ENCODE data around the gene RRAGC.

Gene RRAGC

DNA sequence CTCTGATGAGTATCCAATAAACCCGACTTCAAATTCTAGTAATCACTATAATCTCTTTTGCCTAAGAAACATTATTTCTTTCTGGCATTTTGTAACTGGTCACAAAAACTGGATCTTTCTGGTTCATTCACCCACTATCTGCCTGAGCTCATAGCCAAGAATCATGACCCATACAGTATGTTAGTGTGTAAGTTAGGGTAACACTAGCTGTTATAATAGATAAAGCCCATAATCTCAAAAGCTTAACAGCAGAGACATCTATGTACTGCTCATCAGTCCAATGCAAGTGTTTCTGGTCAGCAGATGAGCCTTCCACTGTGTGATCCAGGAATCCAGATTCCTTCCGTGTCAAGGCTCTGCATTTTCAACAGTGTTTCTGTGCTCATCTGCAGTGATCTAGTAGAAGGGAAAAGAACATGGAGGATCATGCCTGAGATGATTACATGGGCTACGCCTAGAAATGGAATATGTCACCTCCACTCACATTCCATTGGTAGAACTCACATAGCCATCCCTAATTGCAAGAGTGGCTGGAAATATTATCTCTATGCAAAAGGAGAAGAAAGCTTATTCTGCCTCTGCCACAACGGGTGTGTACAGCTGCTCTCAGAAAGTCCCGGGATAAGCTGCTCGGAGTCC is 27.7 kb downstream of the RRAGC start:
- Histone ChIP-seq H3K36me3 (ENCODE audit: insufficient read depth, low read length) (no peaks in the 10 kb centered on the region), H3F3A (ENCODE audit: low read depth) (no peaks in the 10 kb centered on the region), H3K4me3 (ENCODE audit: low read length, poor library complexity, severe bottlenecking) (no peak overlapping the region), H3K9me2 (replicated peaks; ENCODE audit: low read depth, low read length) (no peaks in the 10 kb centered on the region), H3K4me1 (ENCODE audit: insufficient read depth, low read length, poor library complexity, severe bottlenecking) (no peaks in the 10 kb centered on the region), H3K79me2 (ENCODE audit: insufficient read depth, low read length) (no peaks in the 10 kb centered on the region), H2AFZ (ENCODE audit: low read length) (no peak overlapping the region), H3K9ac (ENCODE audit: low read depth, low read length, poor library complexity, severe bottlenecking) (no peak overlapping the region), H3K9me3 (ENCODE audit: insufficient read depth, low read depth, low read length) (no peaks in the 10 kb centered on the region), H3K4me2 (ENCODE audit: low read depth, low read length, poor library complexity, severe bottlenecking) (no peak overlapping the region), H4K20me1 (ENCODE audit: insufficient read depth, low read length, poor library complexity, severe bottlenecking) (no peaks in the 10 kb centered on the region), H3K27me3 (ENCODE audit: insufficient read depth, low read length, poor library complexity, severe bottlenecking) (no peaks in the 10 kb centered on the region)
- TF ChIP-seq EZH2phosphoT487 (IDR thresholded peaks at IDR 0.05; ENCODE audit: borderline replicate concordance): no peak
- TF ChIP-seq, protein P1, sequence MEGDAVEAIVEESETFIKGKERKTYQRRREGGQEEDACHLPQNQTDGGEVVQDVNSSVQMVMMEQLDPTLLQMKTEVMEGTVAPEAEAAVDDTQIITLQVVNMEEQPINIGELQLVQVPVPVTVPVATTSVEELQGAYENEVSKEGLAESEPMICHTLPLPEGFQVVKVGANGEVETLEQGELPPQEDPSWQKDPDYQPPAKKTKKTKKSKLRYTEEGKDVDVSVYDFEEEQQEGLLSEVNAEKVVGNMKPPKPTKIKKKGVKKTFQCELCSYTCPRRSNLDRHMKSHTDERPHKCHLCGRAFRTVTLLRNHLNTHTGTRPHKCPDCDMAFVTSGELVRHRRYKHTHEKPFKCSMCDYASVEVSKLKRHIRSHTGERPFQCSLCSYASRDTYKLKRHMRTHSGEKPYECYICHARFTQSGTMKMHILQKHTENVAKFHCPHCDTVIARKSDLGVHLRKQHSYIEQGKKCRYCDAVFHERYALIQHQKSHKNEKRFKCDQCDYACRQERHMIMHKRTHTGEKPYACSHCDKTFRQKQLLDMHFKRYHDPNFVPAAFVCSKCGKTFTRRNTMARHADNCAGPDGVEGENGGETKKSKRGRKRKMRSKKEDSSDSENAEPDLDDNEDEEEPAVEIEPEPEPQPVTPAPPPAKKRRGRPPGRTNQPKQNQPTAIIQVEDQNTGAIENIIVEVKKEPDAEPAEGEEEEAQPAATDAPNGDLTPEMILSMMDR (conservative IDR thresholded peaks at IDR 0.05; ENCODE audit: low read length): no peak

DNA sequence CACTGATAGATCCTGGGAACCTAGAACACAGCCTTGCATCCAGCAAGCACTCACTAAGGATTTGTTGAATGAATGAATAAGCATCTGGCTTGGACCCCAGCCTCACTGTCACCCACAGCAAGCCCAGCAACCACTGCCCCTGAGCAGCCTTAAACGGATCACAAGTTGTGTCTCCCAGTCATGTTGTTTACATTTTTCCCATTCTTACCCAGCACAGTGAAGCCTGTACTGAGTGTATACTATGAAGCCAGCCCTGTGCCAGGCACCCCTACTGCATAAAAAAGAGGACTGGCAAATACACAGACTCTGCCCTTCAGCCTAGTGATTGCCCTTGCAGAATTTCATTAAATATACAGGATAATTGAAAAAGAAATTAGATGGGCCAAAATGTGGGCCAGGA is 30.2 kb downstream of the RRAGC start:
- H3K9me3 ChIP-seq (ENCODE audit: insufficient read depth, low read depth, low read length): no peaks in the 10 kb centered on the region
- no peak overlapping the region for H3K4me3 ChIP-seq (ENCODE audit: low read length, poor library complexity, severe bottlenecking)
- H3K4me2 ChIP-seq (ENCODE audit: low read depth, low read length, poor library complexity, severe bottlenecking): no peak overlapping the region
- H3K9me2 ChIP-seq (replicated peaks; ENCODE audit: low read depth, low read length): no peaks in the 10 kb centered on the region
- no peaks in the 10 kb centered on the region for H3K36me3 ChIP-seq (ENCODE audit: insufficient read depth, low read length)
- H4K20me1 ChIP-seq (ENCODE audit: insufficient read depth, low read length, poor library complexity, severe bottlenecking): no peaks in the 10 kb centered on the region
- H3K9ac ChIP-seq (ENCODE audit: low read depth, low read length, poor library complexity, severe bottlenecking): no peak overlapping the region
- no peaks in the 10 kb centered on the region for H3K27me3 ChIP-seq (ENCODE audit: insufficient read depth, low read length, poor library complexity, severe bottlenecking)
- TF ChIP-seq EZH2phosphoT487 (IDR thresholded peaks at IDR 0.05; ENCODE audit: borderline replicate concordance): no peak
- TF ChIP-seq, protein P1 (conservative IDR thresholded peaks at IDR 0.05; ENCODE audit: low read length): no peak
- H3F3A ChIP-seq (ENCODE audit: low read depth): no peaks in the 10 kb centered on the region
- H3K4me1 ChIP-seq (ENCODE audit: insufficient read depth, low read length, poor library complexity, severe bottlenecking): no peaks in the 10 kb centered on the region
- no peaks in the 10 kb centered on the region for H3K79me2 ChIP-seq (ENCODE audit: insufficient read depth, low read length)
- no peak overlapping the region for H2AFZ ChIP-seq (ENCODE audit: low read length)

DNA sequence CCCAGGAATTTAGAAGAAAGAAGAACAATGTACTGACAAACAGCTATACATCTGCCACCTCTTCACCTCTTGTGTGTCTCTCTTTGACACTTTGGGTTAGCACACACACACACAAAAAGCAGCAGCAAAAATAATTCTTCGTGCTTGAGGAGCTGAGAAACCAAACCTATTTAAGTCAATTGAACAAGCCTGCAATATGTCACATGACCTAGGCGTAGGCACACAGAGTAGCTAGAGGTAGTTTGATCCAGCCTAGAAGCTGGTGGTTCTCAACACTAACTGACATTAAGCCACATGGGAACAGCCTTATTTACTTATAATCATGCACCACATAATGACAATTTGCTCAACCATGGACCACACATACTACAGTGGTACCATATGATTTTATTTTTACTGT is 32.3 kb downstream of the RRAGC start:
- H3K9ac ChIP-seq (ENCODE audit: low read depth, low read length, poor library complexity, severe bottlenecking): no peak overlapping the region
- H3K9me2 ChIP-seq (replicated peaks; ENCODE audit: low read depth, low read length): no peaks in the 10 kb centered on the region
- H3K4me1 ChIP-seq (ENCODE audit: insufficient read depth, low read length, poor library complexity, severe bottlenecking): no peaks in the 10 kb centered on the region
- H3K36me3 ChIP-seq (ENCODE audit: insufficient read depth, low read length): no peaks in the 10 kb centered on the region
- H3K27me3 ChIP-seq (ENCODE audit: insufficient read depth, low read length, poor library complexity, severe bottlenecking): no peaks in the 10 kb centered on the region
- TF ChIP-seq, protein P1 (conservative IDR thresholded peaks at IDR 0.05; ENCODE audit: low read length): no peak
- no peak for TF ChIP-seq EZH2phosphoT487 (IDR thresholded peaks at IDR 0.05; ENCODE audit: borderline replicate concordance)
- no peaks in the 10 kb centered on the region for H3K79me2 ChIP-seq (ENCODE audit: insufficient read depth, low read length)
- H4K20me1 ChIP-seq (ENCODE audit: insufficient read depth, low read length, poor library complexity, severe bottlenecking): no peaks in the 10 kb centered on the region
- no peaks in the 10 kb centered on the region for H3K9me3 ChIP-seq (ENCODE audit: insufficient read depth, low read depth, low read length)
- no peak overlapping the region for H3K4me2 ChIP-seq (ENCODE audit: low read depth, low read length, poor library complexity, severe bottlenecking)
- no peak overlapping the region for H3K4me3 ChIP-seq (ENCODE audit: low read length, poor library complexity, severe bottlenecking)
- no peaks in the 10 kb centered on the region for H3F3A ChIP-seq (ENCODE audit: low read depth)
- no peak overlapping the region for H2AFZ ChIP-seq (ENCODE audit: low read length)

Measured in Loucy (cell line).